ENCODE measurements around the gene NRN1.

- TF ChIP-seq CTCF (IDR thresholded peaks at IDR 0.05), result no peak
- no peak for TF ChIP-seq POLR2A (IDR thresholded peaks at IDR 0.05)
These were observed 47.8 kb downstream of the NRN1 start for GRCh38 chr6:5958921-5959320.
